ENCODE data around the gene KTN1.
A peak's percentile ranks its signal among the peaks of the same experiment; 100 is the strongest.

Gene KTN1

DNA sequence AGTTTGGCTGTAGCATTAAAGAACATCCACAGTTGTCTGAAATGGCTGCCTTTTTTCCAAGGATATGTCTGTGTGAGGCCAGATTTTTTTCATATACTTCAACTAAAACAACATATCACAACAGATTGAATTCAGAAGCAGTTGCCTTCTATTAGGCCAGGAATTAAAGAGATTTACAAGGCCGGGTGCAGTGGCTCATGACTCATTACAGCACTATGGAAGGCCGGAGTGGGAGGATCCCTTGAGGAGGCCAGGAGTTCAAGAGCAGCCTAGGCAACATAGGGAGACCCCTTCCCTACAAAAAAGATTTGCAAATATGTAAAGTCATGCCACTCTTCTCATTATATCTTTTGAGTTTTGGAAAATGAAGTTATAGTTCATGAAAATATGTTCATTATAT lies 108.6 kb downstream of the KTN1 start:
- DNase-seq: no peak

DNA sequence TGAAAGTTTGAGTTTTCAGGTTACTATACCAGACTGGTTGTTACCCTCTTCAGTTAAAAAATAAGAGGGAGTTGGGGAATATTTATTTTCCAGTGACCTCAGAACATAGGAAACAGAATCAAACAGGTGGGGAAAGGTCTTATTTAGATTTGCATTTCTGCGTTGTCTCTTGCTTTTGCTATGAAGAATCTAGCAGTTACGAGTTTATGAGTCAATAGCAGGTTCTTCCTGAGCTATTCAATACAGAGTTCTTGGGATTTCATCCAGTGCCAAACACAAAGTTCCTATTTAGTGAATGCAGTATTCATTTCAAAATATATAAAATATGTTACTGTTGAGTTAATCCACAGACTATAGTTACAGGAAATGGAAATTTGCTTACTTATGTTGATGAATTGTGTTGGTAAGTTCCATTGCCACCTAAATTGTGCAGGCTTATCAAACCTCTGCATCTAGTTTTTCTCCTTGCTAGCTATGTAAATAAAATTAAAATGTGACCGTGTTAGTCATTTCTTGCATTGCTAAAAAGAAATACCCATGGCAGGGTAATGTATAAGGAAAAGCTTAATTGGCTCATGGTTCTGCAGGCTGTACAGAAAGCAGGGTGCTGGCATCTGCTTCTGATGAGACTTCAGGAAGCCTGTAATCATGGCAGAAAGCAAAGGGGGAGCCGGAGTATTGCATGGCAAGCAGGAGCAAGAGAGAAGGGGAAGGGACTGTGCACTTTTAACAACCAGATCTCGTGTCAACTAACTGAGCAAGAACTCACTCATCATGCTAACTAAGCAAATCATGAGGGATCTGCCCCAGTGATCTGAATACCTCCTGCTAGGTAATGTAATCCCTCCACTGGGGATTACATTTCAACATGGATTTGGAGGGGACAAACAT lies 110.2 kb downstream of the KTN1 start:
- DNase-seq: no peak

- no peak for DNase-seq
These were observed 111.7 kb downstream of the KTN1 start for GRCh38 chr14:55691659-55692058.

DNA sequence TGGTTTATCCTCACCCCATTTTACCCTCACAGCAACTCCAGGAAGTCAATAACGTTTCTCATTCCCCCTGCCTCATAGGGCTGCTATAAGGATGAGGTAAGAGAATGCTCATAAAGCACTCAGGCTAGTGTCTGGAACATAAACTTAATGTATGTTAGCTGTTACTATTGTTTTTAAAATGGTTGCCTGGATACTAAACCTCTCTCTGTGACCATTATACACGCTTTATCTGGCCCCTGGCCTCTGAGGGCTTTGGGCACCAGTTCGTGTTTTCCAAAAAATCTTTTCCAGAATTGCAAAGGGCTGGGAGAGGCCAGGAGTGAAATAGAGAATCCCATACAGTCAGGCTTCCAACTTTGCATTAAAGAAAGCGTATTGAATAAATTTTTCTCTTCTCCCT lies 113.9 kb downstream of the KTN1 start:
- peak; percentile 70 for DNase-seq

DNA sequence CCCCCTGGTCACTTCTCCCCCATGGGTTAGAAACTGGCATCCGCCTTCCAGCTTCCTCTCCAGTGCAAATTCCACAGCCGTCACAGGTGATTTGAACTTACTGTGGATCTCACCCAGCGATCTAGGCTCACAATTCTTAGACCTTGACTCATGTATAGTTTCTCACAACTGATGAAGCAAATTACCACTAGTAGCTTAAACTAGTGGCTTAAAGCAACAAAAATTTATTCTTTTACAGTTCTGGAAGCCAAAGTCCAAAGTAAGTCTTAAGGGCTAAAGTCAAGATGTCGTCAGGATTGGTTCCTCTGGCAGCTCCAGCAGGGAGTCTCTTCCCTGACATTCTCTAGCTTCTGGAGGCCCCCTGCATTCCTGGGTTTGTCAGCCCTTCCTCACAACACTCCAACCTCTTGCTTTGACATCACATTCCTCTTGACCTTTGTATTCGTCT lies 117.4 kb downstream of the KTN1 start:
- DNase-seq: no peak

DNA sequence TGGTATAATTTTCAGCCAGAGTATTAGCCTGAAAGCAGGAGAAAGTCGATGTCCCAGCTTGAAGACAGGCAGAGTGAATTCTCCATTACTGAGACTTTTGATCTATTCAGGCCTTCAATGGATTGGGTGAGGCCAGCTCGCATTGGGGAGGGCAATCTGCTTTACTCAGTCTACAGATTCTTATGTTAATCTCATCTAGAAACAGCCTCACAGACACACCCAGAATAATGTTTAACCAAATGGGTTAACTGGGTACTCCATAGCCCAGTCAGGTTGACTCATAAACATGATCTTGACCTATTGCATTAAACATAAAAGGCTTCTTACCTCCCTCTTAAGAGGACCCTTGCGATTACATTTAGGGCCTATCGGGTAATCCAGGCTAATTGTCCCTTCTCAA lies 118.0 kb downstream of the KTN1 start:
- DNase-seq: no peak

DNA sequence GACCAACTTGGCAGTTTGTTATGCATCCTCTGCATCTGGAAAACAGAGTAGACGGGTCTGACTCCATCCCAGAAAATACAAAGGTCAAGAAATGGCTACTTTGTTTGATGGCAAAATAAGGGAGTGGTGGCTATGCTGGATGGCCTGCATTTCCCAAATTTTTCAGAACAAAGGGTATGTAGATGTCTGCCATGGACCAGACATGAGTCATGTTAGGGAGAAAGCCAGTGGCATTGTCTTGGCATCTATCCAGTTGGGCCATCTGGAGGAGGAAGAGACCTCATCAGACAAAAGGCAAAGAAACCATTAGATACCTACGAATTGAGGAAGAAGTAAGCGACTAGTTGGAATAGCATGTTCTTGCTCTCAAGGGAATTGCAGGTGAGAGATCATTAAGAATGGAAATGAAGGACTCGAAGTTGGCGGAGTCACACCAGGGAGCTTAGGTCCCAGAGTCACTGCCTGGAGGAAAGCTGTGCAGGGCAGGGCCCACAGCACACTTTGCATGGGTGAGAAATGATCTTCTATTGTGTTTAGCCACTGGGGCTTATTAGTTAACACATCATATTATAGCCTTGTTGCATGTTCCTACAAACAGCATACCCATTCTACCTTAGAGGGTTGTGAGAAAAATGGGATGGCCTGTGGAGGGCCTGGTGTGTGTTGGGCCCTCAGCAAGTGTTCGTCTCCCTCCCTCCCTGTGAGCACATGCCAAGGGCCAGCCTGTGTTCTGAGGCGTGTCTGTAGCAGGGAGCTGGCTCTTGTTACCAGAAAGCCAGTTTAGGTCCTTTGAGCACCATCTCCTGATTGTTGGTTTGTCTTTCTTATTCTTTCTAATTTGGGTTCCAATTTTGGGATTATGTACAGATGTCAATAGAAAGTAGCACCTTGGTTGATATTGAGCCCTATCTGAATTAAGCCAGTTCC lies 119.4 kb downstream of the KTN1 start:
- no peak for DNase-seq

- DNase-seq: no peak
These were observed 121.6 kb downstream of the KTN1 start for GRCh38 chr14:55701638-55702037.

DNA sequence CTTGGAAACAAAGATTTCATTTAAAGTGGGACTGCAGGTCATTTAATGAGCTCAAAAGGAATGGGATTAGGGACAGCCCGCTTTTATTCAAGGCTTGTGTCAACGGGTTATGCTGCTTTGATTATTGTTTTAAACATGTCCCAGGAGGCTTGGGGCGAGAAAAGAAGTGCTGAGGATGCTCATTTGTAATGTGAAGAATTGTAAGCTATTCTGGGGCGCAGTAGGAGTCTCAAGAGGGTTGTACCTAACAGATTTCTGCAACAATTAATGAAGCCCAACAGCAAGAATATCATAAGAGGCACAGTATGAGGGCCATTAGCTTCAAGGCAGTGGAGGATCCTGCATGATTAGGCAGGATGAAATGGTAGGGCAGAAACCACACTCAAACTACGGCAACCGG lies 122.5 kb downstream of the KTN1 start:
- no peak for DNase-seq

- no peak for DNase-seq
These were observed 124.6 kb downstream of the KTN1 start for GRCh38 chr14:55704654-55705053.

DNA sequence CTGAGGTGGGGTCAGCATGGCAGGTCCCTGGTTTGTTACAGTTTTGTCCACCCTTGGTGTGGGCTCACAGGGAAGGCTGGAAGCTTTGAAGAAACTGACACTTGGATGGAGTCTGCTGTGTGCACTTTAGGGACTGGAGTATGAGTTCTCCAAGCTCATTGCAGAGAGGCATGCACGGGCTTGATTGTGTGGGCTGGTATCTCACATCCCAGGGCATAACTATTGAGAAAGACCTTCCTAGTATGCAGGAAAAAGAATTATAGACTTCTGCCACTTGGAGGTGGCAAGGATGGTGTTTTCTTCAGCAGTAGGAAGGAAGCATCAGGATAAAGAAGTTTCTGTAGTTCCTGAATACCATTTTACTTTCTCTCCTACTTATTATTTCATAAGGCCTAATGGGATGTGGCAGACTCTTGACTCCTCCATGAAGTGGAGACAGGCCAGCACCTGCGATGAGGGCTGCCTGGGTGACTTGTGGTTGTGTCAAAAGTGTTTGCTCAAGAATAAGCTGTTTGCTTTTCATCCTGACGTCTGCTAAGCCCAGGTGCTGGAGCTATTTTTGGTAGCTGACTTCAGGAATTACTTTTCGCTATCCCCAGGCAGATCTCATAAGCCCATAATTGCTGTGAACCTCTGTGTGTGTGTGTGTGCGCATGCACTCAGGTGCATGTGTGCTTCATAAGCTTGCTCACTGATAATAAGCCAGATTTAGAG lies 125.8 kb downstream of the KTN1 start:
- no peak for DNase-seq

GRCh38 chr14:55706365-55706684 lies 126.3 kb downstream of the KTN1 start:
- no peak for DNase-seq

DNA sequence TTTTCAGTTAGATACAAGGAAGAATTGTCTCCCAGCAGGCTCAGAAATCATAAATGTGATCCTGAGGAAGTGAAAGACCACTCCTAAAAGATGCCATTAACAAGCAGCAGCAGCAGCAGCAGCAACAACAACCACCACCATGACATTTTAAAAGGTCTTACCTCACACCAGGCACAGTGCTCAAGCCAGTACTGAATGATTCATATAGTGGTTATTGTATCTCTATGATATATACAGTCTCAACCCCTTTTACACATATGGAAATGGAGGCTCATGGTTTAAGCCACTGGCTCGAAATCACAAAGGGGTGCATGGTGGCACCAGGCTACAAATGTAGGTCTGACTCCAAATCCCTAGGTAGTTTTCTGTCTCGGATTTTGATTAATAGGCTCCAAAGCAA lies 126.9 kb downstream of the KTN1 start:
- no peak for DNase-seq

GRCh38 chr14:55707365-55707804 lies 127.4 kb downstream of the KTN1 start:
- peak; percentile 32 for DNase-seq

DNA sequence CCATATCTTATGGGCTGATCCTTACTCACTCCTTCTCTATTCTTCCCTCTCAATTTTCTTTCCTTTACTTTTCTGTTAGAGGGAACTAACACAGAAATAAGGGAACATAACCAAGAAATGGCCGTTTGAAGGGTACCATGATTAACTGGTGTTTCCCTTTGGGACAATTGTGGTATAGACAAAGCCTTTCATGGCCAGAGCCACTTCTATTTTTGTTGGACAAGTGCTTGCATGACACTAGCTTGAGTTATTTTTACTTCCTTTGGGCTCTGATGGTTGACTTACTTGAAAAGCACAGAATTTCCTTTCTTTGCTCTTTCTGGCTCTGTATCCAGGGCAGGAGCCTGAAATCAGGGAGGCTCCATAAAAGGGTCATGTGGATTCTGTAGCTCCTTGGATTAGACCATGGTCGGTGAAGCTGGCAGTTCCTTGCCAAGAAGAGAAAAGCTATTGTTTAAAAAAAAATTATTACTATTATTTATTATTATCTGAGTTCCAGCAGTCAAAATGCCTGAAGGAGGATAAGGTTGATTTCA lies 130.6 kb downstream of the KTN1 start:
- DNase-seq: no peak

GRCh38 chr14:55711175-55711811 lies 131.3 kb downstream of the KTN1 start:
- DNase-seq: no peak

DNA sequence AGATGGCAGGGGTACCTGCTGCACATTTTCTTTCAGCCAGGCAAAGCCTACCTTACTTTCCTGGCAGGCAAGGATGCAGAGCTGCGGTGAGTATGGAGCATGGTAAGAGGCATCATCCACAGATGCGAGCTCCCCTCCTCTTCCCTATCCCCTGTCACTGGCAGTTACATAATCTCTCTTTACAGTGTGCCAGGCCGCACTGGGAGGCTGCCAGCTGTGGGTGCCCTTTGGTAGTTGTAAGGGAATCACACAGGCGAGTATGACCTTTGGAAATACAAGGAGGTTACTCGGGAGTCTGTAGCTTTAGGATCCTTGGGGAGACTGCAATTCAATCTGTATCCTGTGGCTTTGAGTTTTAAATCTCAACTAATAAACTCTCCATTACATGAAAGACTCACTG lies 132.5 kb downstream of the KTN1 start:
- no peak for DNase-seq

GRCh38 chr14:55713486-55713885 lies 133.5 kb downstream of the KTN1 start:
- DNase-seq: no peak

DNA sequence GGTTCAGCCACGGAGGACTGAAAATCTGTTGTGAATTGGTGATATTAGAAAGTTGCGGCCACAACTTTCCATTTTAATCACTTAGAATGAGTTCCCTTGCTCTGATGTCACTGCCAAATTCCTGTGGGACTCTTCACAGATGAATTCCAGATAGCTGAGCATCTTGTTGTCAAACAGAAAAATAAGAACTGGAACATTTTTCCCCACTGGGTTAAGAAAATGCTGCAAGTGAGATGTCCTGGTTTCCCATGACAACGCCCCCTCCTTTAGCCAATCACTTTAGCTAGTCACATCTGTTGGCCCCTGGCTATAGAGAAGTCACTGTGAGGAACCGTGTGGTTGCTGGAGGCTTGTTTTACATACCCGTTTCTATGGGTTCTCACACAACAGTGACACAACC lies 135.9 kb downstream of the KTN1 start:
- DNase-seq: peak; percentile 41

DNA sequence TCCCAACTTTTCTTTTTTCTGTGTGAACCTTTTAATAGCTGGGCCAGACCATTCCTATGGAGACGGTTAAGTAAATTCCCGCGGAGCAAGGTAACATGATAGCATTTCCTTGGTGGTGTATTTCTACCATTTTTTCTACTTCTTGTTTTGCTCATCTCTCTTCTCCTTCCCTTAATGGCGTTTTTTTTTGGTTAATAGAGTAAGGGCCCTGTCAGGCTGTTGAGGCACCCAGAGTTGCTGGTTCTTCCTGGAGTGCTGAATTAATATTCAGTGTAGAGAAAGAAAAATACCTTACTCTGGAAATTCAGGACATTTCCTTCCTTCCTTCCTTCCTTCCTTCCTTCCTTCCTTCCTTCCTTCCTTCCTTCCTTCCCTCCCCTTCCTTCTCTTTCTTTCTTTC lies 137.6 kb downstream of the KTN1 start:
- DNase-seq: no peak

DNA sequence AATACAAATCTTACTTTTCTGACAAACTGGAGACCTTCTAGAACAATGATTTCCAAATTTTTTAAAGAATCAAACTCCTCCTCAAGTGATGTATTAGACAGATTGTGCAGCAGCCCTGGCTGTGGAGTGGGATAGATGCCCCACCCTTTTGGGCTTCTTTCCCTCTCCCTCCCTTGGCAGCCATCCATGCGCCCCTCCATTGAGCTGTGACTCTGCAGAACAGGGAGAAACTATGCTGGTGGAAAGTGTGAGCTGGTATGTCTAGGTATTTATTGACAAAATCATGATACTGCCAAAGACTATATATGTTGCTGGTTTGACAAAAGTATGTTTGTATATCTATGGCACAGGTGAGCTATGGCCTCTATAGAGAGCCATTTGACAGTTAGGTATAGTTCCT lies 138.5 kb downstream of the KTN1 start:
- no peak for DNase-seq

- DNase-seq: no peak
These were observed 140.8 kb downstream of the KTN1 start for GRCh38 chr14:55720796-55721195.

All from femur (tissue), 1 donor.